A549 (cell line): Measurements from ENCODE around the gene FAM118A. TPM values are rescaled to one million over a fixed set of nuclear protein-coding genes. Genes with fewer than 3 reads are reported as not detected.
"Not testable (repeated sequence)": the region's sequence is repeated elsewhere in the genome, so short reads cannot be mapped to it uniquely, and the experiment has no call there.

Experiments
- ATAC-seq, 2 experiments: fragments of 200-7000 bp in 1 of 2; fragments of >200 bp in 1 of 2; cut with Nextera tagmentation in 1 of 2; cut with Tn5 transposase in 1 of 2; 3 replicates each; pipeline versions ENCODE4 v1.8.0 to v1.9.1; 2018 to 2020; ENCODE audit warnings: mild to moderate bottlenecking in 1 of 2, moderate library complexity in 1 of 2
- CTCF ChIA-PET: fragments of 300-600 bp; sonication (Branson Sonifier 250); formaldehyde crosslinking; extraction: SDS; loops from one replicate; lab custom pipeline; 2021; ENCODE audit warnings: antibody characterized with exemption, inconsistent platforms; lab: Yijun Ruan, JAX
- POLR2A ChIA-PET: fragments of 350-600 bp; formaldehyde crosslinking; extraction: SDS; loops from one replicate; lab custom pipeline; 2021; ENCODE audit warnings: antibody characterized with exemption, inconsistent platforms; lab: Yijun Ruan, JAX
- DNase-seq, 2 experiments: peaks; one replicate each; pipeline versions ENCODE4 v3.0.0 to v3.0.0-alpha.2; 2011 to 2016; ENCODE audit warnings: low read depth in 1 of 2, low spot score in 1 of 2
- FAIRE-seq: peaks from 2 replicates; lab custom pipeline; 2011; peaks lifted over from hg19 to GRCh38; lab: Jason Lieb, UNC
- H3K27ac ChIP-seq, 2 experiments: fragments of >200 bp; sonication (Bioruptor Twin); formaldehyde crosslinking; 3 replicates each; pipeline ENCODE4 v1.5.1; 2016 to 2017
- H3K4me1 ChIP-seq: fragments of >200 bp; sonication (Bioruptor Twin); formaldehyde crosslinking; 3 replicates; pipeline ENCODE4 v1.6.1; 2016
- H3K4me2 ChIP-seq: fragments of >200 bp; sonication (Bioruptor Twin); formaldehyde crosslinking; 3 replicates; pipeline ENCODE4 v1.6.1; 2016
- H3K4me3 ChIP-seq: fragments of >200 bp; sonication (Bioruptor Twin); formaldehyde crosslinking; 3 replicates; pipeline ENCODE4 v1.5.1; 2016
- H3K9me3 ChIP-seq: fragments of >200 bp; sonication (Bioruptor Twin); formaldehyde crosslinking; 3 replicates; pipeline ENCODE4 v1.6.1; 2016
- CBX2 ChIP-seq: fragments of 200-600 bp; sonication (generic); IDR thresholded peaks from 2 replicates; pipeline ENCODE4 v1.6.1; 2016; ENCODE audit warnings: low read depth, mild to moderate bottlenecking, borderline replicate concordance
- EHMT2 ChIP-seq: fragments of 200-600 bp; sonication (generic); IDR thresholded peaks from 2 replicates; pipeline ENCODE4 v1.6.1; 2016; ENCODE audit warnings: antibody characterized with exemption, low read depth, mild to moderate bottlenecking, moderate library complexity
- FOSL2 ChIP-seq, 2 experiments: fragments of 450-650 bp in 1 of 2; fragments of >200 bp in 1 of 2; sonication (Bioruptor Twin) in 1 of 2; formaldehyde crosslinking; IDR thresholded peaks; 2 replicates each; pipeline versions ENCODE4 v1.5.0 to v1.6.1; 2016 to 2020; ENCODE audit warnings: mild to moderate bottlenecking in 1 of 2, moderate library complexity in 1 of 2
- GATA3 ChIP-seq: IDR thresholded peaks from 2 replicates; pipeline ENCODE4 v1.6.1; 2012; ENCODE audit warnings: borderline replicate concordance
- HEYL ChIP-seq: fragments of 250-450 bp; sonication (Bioruptor Pico); IDR thresholded peaks from 2 replicates; pipeline ENCODE4 v1.8.0; 2021; ENCODE audit warnings: mild to moderate bottlenecking, moderate library complexity
- HOXB5 ChIP-seq: fragments of 250-450 bp; sonication (Bioruptor Pico); IDR thresholded peaks from 2 replicates; pipeline ENCODE4 v1.5.0; 2020; ENCODE audit warnings: mild to moderate bottlenecking, moderate library complexity
- JUN ChIP-seq, 2 experiments: fragments of >200 bp; sonication (Bioruptor Twin); formaldehyde crosslinking; IDR thresholded peaks; 2 replicates in 1 of 2; 3 replicates in 1 of 2; pipeline ENCODE4 v1.6.1; 2016 to 2017
- MAZ ChIP-seq: fragments of 150-350 bp; IDR thresholded peaks from 2 replicates; pipeline ENCODE4 v1.6.1; 2014; ENCODE audit warnings: antibody characterized with exemption, low read depth, low read length, borderline replicate concordance
- NFE2L2 ChIP-seq: fragments of 150-350 bp; conservative IDR thresholded peaks from 2 replicates; pipeline ENCODE4 v1.6.1; 2014; ENCODE audit warnings: low read length
- NPAS2 ChIP-seq: fragments of 250-450 bp; sonication (Bioruptor Pico); IDR thresholded peaks from 2 replicates; pipeline ENCODE4 v1.8.0; 2022; ENCODE audit warnings: mild to moderate bottlenecking, moderate library complexity, borderline replicate concordance
- PHF8 ChIP-seq: fragments of 200-600 bp; sonication (generic); IDR thresholded peaks from 2 replicates; pipeline ENCODE4 v1.6.1; 2016; ENCODE audit warnings: low read depth, mild to moderate bottlenecking, antibody characterized with exemption, moderate library complexity, borderline replicate concordance
- POLR2A ChIP-seq: IDR thresholded peaks from 2 replicates; pipeline ENCODE4 v1.6.1; 2012; ENCODE audit warnings: mild to moderate bottlenecking, low read length
- RAD21 ChIP-seq, 2 experiments: fragments of >200 bp in 1 of 2; sonication (Bioruptor Twin) in 1 of 2; formaldehyde crosslinking in 1 of 2; IDR thresholded peaks in 1 of 2; conservative IDR thresholded peaks in 1 of 2; 2 replicates in 1 of 2; 3 replicates in 1 of 2; pipeline ENCODE4 v1.6.1; 2012 to 2018; ENCODE audit warnings: inconsistent platforms in 1 of 2
- RARB ChIP-seq: fragments of 250-450 bp; sonication (Bioruptor Pico); IDR thresholded peaks from 2 replicates; pipeline ENCODE4 v1.8.0; 2021; ENCODE audit warnings: mild to moderate bottlenecking, moderate library complexity
- RCOR1 ChIP-seq: fragments of 150-350 bp; IDR thresholded peaks from 2 replicates; pipeline ENCODE4 v1.6.1; 2014; ENCODE audit warnings: antibody characterized with exemption, low read length, low read depth
- RFX5 ChIP-seq: fragments of 450-650 bp; IDR thresholded peaks from 2 replicates; pipeline ENCODE4 v1.7.1; 2014; ENCODE audit warnings: antibody characterized with exemption, mild to moderate bottlenecking, moderate library complexity
- TFCP2L1 ChIP-seq: fragments of 250-450 bp; sonication (Bioruptor Pico); IDR thresholded peaks from 2 replicates; pipeline ENCODE4 v1.5.0; 2021; ENCODE audit warnings: mild to moderate bottlenecking
- WGBS: methylation state at CpG from one replicate; pipeline ENCODE4 v1.1.6; 2017; ENCODE audit errors: missing lambda C conversion rate; 5-methylcytosine and 5-hydroxymethylcytosine counted together
- polyA minus RNA-seq: library from RNA; depleted of rRNA, polyadenylated mRNA; stranded (reverse); fragments of >200 nt; gene quantifications from 2 replicates; pipeline ENCODE4 v1.2.3, GENCODE V29; 2011; rRNA and poly(A)+ RNA removed
- polyA plus RNA-seq, 4 experiments: library from polyadenylated mRNA; depleted of rRNA in 3 of 4; stranded (reverse); fragments of >200 nt; fragmentation: RNase III in 1 of 4; extraction: RNeasy Plus Mini Kit Qiagen cat#74134 plus additional on column Dnase treatment in 1 of 4; gene quantifications; 2 replicates in 3 of 4; 3 replicates in 1 of 4; pipeline ENCODE4 v1.2.3, GENCODE V29; 2011 to 2017
- TF ChIP-seq, protein P1 (sequence below): IDR thresholded peaks from 2 replicates; pipeline ENCODE4 v1.6.1; 2012
- TF ChIP-seq, protein P2 (sequence below): fragments of >200 bp; sonication (Bioruptor Twin); formaldehyde crosslinking; IDR thresholded peaks from 3 replicates; pipeline ENCODE4 v1.5.1; 2016
- TF ChIP-seq, protein P3 (sequence below): fragments of >200 bp; sonication (Bioruptor Twin); formaldehyde crosslinking; IDR thresholded peaks from 3 replicates; pipeline ENCODE4 v1.6.1; 2016
- TF ChIP-seq, protein P4 (sequence below): fragments of 450-650 bp; IDR thresholded peaks from 2 replicates; pipeline ENCODE4 v1.6.1; 2014; ENCODE audit warnings: antibody characterized with exemption
- TF ChIP-seq, protein P5 (sequence below): fragments of 250-450 bp; sonication (Bioruptor Pico); IDR thresholded peaks from 2 replicates; pipeline ENCODE4 v1.5.0; 2020; ENCODE audit warnings: low read depth, mild to moderate bottlenecking, moderate library complexity
- TF ChIP-seq, protein P6 (sequence below): IDR thresholded peaks from 2 replicates; pipeline ENCODE4 v1.6.1; 2012
- TF ChIP-seq, protein P7 (sequence below): fragments of >200 bp; sonication (Bioruptor Twin); formaldehyde crosslinking; IDR thresholded peaks from 2 replicates; pipeline ENCODE4 v1.6.1; 2016

The FAM118A gene
- polyA plus RNA-seq (2011; rRNA removed): 15.8 and 16.8 TPM in 2 replicates
- polyA plus RNA-seq (2012; cell fraction: cytosol; rRNA removed): 10.4 and 12.2 TPM in 2 replicates
- 24.0 and 27.5 TPM in 2 replicates for polyA plus RNA-seq (2012; cell fraction: nucleus; rRNA removed)
- polyA plus RNA-seq (2017; fragmentation: RNase III; extraction: RNeasy Plus Mini Kit Qiagen cat#74134 plus additional on column Dnase treatment): 16.4 to 18.1 TPM (median 16.6 TPM) in 3 replicates
- 7.9 and 14.1 TPM in 2 replicates for polyA minus RNA-seq

DNA sequence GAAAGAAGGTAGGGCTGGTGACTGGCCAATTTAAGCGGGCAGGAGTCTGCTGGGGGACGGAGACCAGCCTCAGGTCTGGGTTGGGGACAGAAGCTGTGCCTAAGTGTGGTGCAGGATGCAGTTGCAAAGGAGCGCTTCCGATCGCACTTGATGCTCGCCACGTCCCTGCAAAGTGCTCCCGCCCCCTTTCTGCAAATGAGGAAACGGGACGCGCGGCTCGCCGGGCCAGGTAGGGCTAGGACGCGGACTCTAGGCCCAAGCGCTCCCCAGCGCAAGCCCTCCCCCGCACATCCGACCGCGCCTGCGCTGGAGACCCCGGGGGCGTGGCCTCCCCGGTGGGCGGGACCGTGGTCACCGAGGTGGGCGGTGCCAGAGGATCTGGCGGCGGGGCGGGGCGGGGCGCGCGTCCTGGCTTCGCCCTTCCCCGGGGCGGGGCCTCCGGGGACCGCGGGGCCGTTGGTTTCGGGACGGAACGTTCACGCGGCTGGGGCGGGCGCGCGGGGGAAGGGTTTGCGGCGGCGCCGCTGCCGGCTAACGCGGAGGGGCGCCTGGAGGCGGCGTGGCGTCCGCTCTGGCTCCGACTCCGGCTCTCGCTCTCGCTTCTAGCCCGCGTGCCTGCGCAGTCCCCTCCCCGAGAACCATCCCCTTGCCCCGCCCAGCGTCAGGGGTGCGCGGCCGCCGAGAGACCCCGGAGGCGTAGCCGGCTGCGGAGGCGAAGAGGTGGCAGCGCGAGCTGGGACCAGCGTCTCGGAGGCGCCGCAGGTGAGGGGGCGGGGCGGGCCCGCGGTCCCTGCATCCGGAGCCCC lies at the start of gene FAM118A:
Gene FAM118A (plus strand): TSS at position 513 of the 806 bp plus-strand sequence. CDS start 12,446 bp downstream, outside the sequence.
- CTCF ChIA-PET: interaction anchor here (1.2 kb wide), 1 partner anchor 41 kb away, joined by 4 read pairs; no protein-coding TSS in a partner anchor
- H3K9me3 ChIP-seq: no peaks in the 10 kb centered on the region
- DNase-seq (peak; percentile 69 to 89), ATAC-seq (peak; percentile 80 to 88), FAIRE-seq (no peak)
- TF ChIP-seq TFCP2L1 (no peak), RCOR1 (no peak), EHMT2 (no peak), HOXB5 (CRISPR knock-in tag) (no peak), CBX2 (no peak), RFX5 (no peak), MAZ (no peak), HEYL (CRISPR knock-in tag) (no peak), RARB (CRISPR knock-in tag) (no peak), RAD21 (conservative IDR thresholded peaks at IDR 0.05 in 1 of 2, IDR thresholded peaks at IDR 0.05 in 1 of 2) (peak in 1 of 2 experiments; percentile 11; a peak in 1 of 5 replicates), NFE2L2 (no peak), JUN (IDR thresholded peaks at IDR 0.05) (peak; percentile 27 to 71; a peak in 2 of 5 replicates), NPAS2 (CRISPR knock-in tag) (no peak), GATA3 (no peak), FOSL2 (IDR thresholded peaks at IDR 0.05) (no peak), FOSL2 (CRISPR knock-in tag; IDR thresholded peaks at IDR 0.05) (no peak), PHF8 (peak; percentile 55; the same call in 1 of the 2 replicates), POLR2A (peak; percentile 74)
- TF ChIP-seq, protein P1, sequence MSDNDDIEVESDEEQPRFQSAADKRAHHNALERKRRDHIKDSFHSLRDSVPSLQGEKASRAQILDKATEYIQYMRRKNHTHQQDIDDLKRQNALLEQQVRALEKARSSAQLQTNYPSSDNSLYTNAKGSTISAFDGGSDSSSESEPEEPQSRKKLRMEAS: peak; percentile 52; the same call in 1 of the 2 replicates
- TF ChIP-seq, protein P2, sequence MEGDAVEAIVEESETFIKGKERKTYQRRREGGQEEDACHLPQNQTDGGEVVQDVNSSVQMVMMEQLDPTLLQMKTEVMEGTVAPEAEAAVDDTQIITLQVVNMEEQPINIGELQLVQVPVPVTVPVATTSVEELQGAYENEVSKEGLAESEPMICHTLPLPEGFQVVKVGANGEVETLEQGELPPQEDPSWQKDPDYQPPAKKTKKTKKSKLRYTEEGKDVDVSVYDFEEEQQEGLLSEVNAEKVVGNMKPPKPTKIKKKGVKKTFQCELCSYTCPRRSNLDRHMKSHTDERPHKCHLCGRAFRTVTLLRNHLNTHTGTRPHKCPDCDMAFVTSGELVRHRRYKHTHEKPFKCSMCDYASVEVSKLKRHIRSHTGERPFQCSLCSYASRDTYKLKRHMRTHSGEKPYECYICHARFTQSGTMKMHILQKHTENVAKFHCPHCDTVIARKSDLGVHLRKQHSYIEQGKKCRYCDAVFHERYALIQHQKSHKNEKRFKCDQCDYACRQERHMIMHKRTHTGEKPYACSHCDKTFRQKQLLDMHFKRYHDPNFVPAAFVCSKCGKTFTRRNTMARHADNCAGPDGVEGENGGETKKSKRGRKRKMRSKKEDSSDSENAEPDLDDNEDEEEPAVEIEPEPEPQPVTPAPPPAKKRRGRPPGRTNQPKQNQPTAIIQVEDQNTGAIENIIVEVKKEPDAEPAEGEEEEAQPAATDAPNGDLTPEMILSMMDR: no peak
- TF ChIP-seq, protein P3, sequence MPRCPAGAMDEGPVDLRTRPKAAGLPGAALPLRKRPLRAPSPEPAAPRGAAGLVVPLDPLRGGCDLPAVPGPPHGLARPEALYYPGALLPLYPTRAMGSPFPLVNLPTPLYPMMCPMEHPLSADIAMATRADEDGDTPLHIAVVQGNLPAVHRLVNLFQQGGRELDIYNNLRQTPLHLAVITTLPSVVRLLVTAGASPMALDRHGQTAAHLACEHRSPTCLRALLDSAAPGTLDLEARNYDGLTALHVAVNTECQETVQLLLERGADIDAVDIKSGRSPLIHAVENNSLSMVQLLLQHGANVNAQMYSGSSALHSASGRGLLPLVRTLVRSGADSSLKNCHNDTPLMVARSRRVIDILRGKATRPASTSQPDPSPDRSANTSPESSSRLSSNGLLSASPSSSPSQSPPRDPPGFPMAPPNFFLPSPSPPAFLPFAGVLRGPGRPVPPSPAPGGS: peak; percentile 40; the same call in 1 of the 3 replicates
- TF ChIP-seq, protein P4, sequence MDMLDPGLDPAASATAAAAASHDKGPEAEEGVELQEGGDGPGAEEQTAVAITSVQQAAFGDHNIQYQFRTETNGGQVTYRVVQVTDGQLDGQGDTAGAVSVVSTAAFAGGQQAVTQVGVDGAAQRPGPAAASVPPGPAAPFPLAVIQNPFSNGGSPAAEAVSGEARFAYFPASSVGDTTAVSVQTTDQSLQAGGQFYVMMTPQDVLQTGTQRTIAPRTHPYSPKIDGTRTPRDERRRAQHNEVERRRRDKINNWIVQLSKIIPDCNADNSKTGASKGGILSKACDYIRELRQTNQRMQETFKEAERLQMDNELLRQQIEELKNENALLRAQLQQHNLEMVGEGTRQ: no peak
- TF ChIP-seq, protein P5, sequence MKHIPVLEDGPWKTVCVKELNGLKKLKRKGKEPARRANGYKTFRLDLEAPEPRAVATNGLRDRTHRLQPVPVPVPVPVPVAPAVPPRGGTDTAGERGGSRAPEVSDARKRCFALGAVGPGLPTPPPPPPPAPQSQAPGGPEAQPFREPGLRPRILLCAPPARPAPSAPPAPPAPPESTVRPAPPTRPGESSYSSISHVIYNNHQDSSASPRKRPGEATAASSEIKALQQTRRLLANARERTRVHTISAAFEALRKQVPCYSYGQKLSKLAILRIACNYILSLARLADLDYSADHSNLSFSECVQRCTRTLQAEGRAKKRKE (CRISPR knock-in tag): no peak
- TF ChIP-seq, protein P6, sequence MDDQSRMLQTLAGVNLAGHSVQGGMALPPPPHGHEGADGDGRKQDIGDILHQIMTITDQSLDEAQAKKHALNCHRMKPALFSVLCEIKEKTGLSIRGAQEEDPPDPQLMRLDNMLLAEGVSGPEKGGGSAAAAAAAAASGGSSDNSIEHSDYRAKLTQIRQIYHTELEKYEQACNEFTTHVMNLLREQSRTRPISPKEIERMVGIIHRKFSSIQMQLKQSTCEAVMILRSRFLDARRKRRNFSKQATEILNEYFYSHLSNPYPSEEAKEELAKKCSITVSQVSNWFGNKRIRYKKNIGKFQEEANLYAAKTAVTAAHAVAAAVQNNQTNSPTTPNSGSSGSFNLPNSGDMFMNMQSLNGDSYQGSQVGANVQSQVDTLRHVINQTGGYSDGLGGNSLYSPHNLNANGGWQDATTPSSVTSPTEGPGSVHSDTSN: no peak; the same call in 1 of the 2 replicates
- TF ChIP-seq, protein P7, sequence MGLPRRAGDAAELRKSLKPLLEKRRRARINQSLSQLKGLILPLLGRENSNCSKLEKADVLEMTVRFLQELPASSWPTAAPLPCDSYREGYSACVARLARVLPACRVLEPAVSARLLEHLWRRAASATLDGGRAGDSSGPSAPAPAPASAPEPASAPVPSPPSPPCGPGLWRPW: no peak
- WGBS: 9% methylated on average over 12 of the region's 95 CpGs
- peak within 1 kb of the TSS; percentile 65 for H3K4me3 ChIP-seq
- peaks cover 4% of the 10 kb centered on the region; the same call in 1 of the 3 replicates for H3K4me1 ChIP-seq
- POLR2A ChIA-PET: no interaction called here
- peak within 1 kb of the TSS; percentile 69 to 89 for H3K27ac ChIP-seq
- H3K4me2 ChIP-seq: peak within 1 kb of the TSS; percentile 98

DNA sequence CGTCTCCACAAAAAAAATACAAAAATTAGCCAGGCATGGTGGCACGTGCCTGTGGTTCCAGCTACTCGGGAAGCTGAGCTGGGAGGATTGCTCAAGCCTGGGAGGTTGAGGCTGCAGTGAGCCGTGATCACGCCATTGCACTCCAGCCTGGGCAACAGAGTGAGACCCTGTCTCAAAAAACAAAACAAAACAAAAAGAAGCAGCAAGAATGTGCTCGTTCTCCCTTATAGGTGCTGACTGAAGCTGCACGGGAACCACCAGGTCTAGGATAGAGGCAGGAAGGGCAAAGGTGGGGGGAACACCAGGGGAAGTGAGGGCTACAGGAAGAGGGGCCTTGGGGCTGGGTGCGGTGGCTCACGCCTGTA lies 49.4 kb upstream of the FAM118A start:
- 88% methylated on average over 8 of the region's 9 CpGs for WGBS
- FAIRE-seq, H3K4me3 ChIP-seq, H3K4me2 ChIP-seq, ATAC-seq, H3K9me3 ChIP-seq, POLR2A ChIA-PET, DNase-seq, H3K27ac ChIP-seq: not testable (repeated sequence)
- CTCF ChIA-PET: interaction anchor here (0.5 to 1.2 kb wide), 2 partner anchors 9 to 17 kb away, joined by 3 to 4 read pairs; no protein-coding TSS in a partner anchor
- peaks cover 12% of the 10 kb centered on the region for H3K4me1 ChIP-seq
